PFSK-1 (cell line): ENCODE measurements around the gene UVRAG.

Experiments
- FOXP2 ChIP-seq: optimal IDR thresholded peaks from 2 replicates; pipeline ENCODE3; 2011; ENCODE audit warnings: borderline replicate concordance, control low read depth, inconsistent platforms; ENCODE audit not compliant: insufficient read depth; ENCODE audit errors: extremely low read length, extremely low read depth
- POLR2AphosphoS5 ChIP-seq: IDR thresholded peaks from 2 replicates; pipeline ENCODE4 v1.6.1; 2012; ENCODE audit warnings: low read depth, mild to moderate bottlenecking, control low read depth, low read length, moderate library complexity
- REST ChIP-seq, 2 experiments: IDR thresholded peaks; 2 replicates each; pipeline versions ENCODE4 v1.6.1 to v1.8.0; 2011 to 2012; ENCODE audit warnings: low read depth in 2 of 2, low read length in 2 of 2, control low read depth in 1 of 2, inconsistent platforms in 1 of 2, mild to moderate bottlenecking in 1 of 2, moderate library complexity in 1 of 2; ENCODE audit not compliant: insufficient read depth in 1 of 2
- SIN3A ChIP-seq: IDR thresholded peaks from 2 replicates; pipeline ENCODE4 v1.6.1; 2012; ENCODE audit warnings: mild to moderate bottlenecking, low read length, moderate library complexity, borderline replicate concordance; ENCODE audit not compliant: insufficient read depth
- TAF1 ChIP-seq: IDR thresholded peaks from 2 replicates; pipeline ENCODE4 v1.6.1; 2012; ENCODE audit warnings: low read length, control low read depth, borderline replicate concordance; ENCODE audit not compliant: insufficient read depth

The UVRAG gene

GRCh38 chr11:76159303-76159937 is 344.4 kb downstream of the UVRAG start:
- no peak for TF ChIP-seq REST (IDR thresholded peaks at IDR 0.05; ENCODE audit: insufficient read depth in 1 of 2, low read depth in 2 of 2, low read length in 2 of 2)
- TF ChIP-seq FOXP2: no peak

- no peak for TF ChIP-seq FOXP2
- TF ChIP-seq SIN3A: no peak
- TF ChIP-seq POLR2AphosphoS5: no peak
- TF ChIP-seq REST (IDR thresholded peaks at IDR 0.05; ENCODE audit: insufficient read depth in 1 of 2, low read depth in 2 of 2, low read length in 2 of 2): no peak
- TF ChIP-seq TAF1: no peak
Measured at GRCh38 chr11:76159983-76160661, 345.1 kb downstream of the UVRAG start.

- no peak for TF ChIP-seq TAF1
- no peak for TF ChIP-seq REST (IDR thresholded peaks at IDR 0.05; ENCODE audit: insufficient read depth in 1 of 2, low read depth in 2 of 2, low read length in 2 of 2)
- no peak for TF ChIP-seq FOXP2
- no peak for TF ChIP-seq POLR2AphosphoS5
- no peak for TF ChIP-seq SIN3A
Measured at GRCh38 chr11:76160856-76161255, 345.8 kb downstream of the UVRAG start.

- TF ChIP-seq SIN3A (no peak), REST (IDR thresholded peaks at IDR 0.05; ENCODE audit: insufficient read depth in 1 of 2, low read depth in 2 of 2, low read length in 2 of 2) (no peak), FOXP2 (no peak), POLR2AphosphoS5 (no peak), TAF1 (no peak)
Measured at GRCh38 chr11:76161261-76161961, 346.4 kb downstream of the UVRAG start.
